Mesothelial cell of epicardium (in vitro differentiated cells): ENCODE results near the gene C16orf74. TPM values are rescaled to one million over a fixed set of nuclear protein-coding genes. Genes with fewer than 3 reads are reported as not detected.

Experiments used
- DNase-seq, 2 experiments: peaks; one replicate each; pipeline ENCODE4 v3.0.0; 2021; ENCODE audit warnings: low spot score in 2 of 2; ENCODE audit not compliant: unreplicated experiment in 2 of 2
- H3K27ac Mint-ChIP-seq: 2 replicates; pipeline ENCODE4 v1.8.0; 2021; ENCODE audit warnings: mixed read lengths
- H3K27me3 Mint-ChIP-seq: 2 replicates; pipeline ENCODE4 v1.8.0; 2021; ENCODE audit warnings: low read depth, mixed read lengths
- H3K36me3 Mint-ChIP-seq: 2 replicates; pipeline ENCODE4 v1.8.0; 2021; ENCODE audit warnings: mixed read lengths
- H3K4me1 Mint-ChIP-seq: 2 replicates; pipeline ENCODE4 v1.8.0; 2021; ENCODE audit warnings: mixed read lengths
- H3K4me3 Mint-ChIP-seq: 2 replicates; pipeline ENCODE4 v1.8.0; 2021; ENCODE audit warnings: mild to moderate bottlenecking, moderate library complexity, mixed read lengths
- H3K9me3 Mint-ChIP-seq: 2 replicates; pipeline ENCODE4 v1.8.0; 2021; ENCODE audit warnings: mixed read lengths
- CTCF ChIP-seq: fragments of 200-600 bp; sonication (generic); IDR thresholded peaks from one replicate; pipeline ENCODE4 v1.5.0; 2021; ENCODE audit warnings: antibody characterized with exemption; ENCODE audit not compliant: unreplicated experiment
- total RNA-seq: library from RNA; stranded (reverse); gene quantifications from 3 replicates; pipeline ENCODE4 v1.2.1, GENCODE V29; 2021

The C16orf74 gene
- total RNA-seq, 1 donor from 2014 or later, result 12.1 TPM

- peaks cover 17% of the 10 kb centered on the region for H3K4me1 Mint-ChIP-seq
- no peak for DNase-seq
- H3K36me3 Mint-ChIP-seq, result peaks cover 16% of the 10 kb centered on the region
- no peak overlapping the region for H3K27ac Mint-ChIP-seq
- TF ChIP-seq CTCF, result no peak
- H3K27me3 Mint-ChIP-seq, result no peaks in the 10 kb centered on the region
- H3K9me3 Mint-ChIP-seq, result no peaks in the 10 kb centered on the region
- H3K4me3 Mint-ChIP-seq, result no peak overlapping the region
These were observed 73.4 kb downstream of the C16orf74 start for GRCh38 chr16:85677383-85677967.

GRCh38 chr16:85676466-85676865, 74.4 kb downstream of the C16orf74 start:
- H3K27ac Mint-ChIP-seq, result no peak overlapping the region
- peaks cover 16% of the 10 kb centered on the region for H3K36me3 Mint-ChIP-seq
- H3K27me3 Mint-ChIP-seq, result no peaks in the 10 kb centered on the region
- TF ChIP-seq CTCF, result no peak
- H3K4me1 Mint-ChIP-seq, result peaks cover 17% of the 10 kb centered on the region
- no peak overlapping the region for H3K4me3 Mint-ChIP-seq
- H3K9me3 Mint-ChIP-seq, result no peaks in the 10 kb centered on the region
- no peak for DNase-seq

GRCh38 chr16:85675251-85675874, 75.5 kb downstream of the C16orf74 start:
- TF ChIP-seq CTCF, result no peak
- Mint-ChIP-seq H3K27ac (peak overlapping the region; percentile 5), H3K4me1 (peaks cover 17% of the 10 kb centered on the region), H3K9me3 (no peaks in the 10 kb centered on the region), H3K27me3 (no peaks in the 10 kb centered on the region), H3K36me3 (peaks cover 19% of the 10 kb centered on the region), H3K4me3 (no peak overlapping the region)
- no peak for DNase-seq

GRCh38 chr16:85674828-85675227, 76.1 kb downstream of the C16orf74 start:
- peak overlapping the region; percentile 69 for H3K27ac Mint-ChIP-seq
- DNase-seq, result no peak
- no peak for TF ChIP-seq CTCF
- peaks cover 23% of the 10 kb centered on the region for H3K36me3 Mint-ChIP-seq
- no peaks in the 10 kb centered on the region for H3K27me3 Mint-ChIP-seq
- peaks cover 17% of the 10 kb centered on the region for H3K4me1 Mint-ChIP-seq
- no peak overlapping the region for H3K4me3 Mint-ChIP-seq
- no peaks in the 10 kb centered on the region for H3K9me3 Mint-ChIP-seq

GRCh38 chr16:85674418-85674755, 76.5 kb downstream of the C16orf74 start:
- peaks cover 17% of the 10 kb centered on the region for H3K4me1 Mint-ChIP-seq
- H3K27ac Mint-ChIP-seq, result peak overlapping the region; percentile 88
- no peak for TF ChIP-seq CTCF
- no peak for DNase-seq
- H3K27me3 Mint-ChIP-seq, result no peaks in the 10 kb centered on the region
- H3K36me3 Mint-ChIP-seq, result peaks cover 24% of the 10 kb centered on the region
- H3K4me3 Mint-ChIP-seq, result no peak overlapping the region
- H3K9me3 Mint-ChIP-seq, result no peaks in the 10 kb centered on the region
